ENCODE results near the gene TMEM19.

TMEM19 gene

DNA sequence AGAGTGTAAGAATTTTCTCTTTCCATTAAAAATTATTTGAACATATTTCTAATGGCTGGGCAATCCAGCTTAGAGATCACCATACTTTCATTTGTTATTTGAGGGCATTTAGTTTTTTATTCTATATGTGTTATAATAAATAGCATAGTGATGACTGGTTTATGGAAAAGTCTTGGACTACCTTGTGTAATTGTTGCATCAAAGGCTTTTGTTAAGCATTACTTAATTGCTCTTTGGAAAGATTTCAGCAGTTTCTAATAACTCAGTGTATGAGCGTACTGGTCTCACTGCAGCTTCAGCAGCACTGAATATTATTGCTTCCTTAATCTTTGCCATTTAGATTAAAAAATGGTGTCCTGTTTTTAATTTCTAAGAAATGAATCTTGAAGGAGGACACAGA is 22.8 kb downstream of the TMEM19 start:
- DNase-seq, result no peak
- intact Hi-C loops (cut with DNase I), result no loop called here

DNA sequence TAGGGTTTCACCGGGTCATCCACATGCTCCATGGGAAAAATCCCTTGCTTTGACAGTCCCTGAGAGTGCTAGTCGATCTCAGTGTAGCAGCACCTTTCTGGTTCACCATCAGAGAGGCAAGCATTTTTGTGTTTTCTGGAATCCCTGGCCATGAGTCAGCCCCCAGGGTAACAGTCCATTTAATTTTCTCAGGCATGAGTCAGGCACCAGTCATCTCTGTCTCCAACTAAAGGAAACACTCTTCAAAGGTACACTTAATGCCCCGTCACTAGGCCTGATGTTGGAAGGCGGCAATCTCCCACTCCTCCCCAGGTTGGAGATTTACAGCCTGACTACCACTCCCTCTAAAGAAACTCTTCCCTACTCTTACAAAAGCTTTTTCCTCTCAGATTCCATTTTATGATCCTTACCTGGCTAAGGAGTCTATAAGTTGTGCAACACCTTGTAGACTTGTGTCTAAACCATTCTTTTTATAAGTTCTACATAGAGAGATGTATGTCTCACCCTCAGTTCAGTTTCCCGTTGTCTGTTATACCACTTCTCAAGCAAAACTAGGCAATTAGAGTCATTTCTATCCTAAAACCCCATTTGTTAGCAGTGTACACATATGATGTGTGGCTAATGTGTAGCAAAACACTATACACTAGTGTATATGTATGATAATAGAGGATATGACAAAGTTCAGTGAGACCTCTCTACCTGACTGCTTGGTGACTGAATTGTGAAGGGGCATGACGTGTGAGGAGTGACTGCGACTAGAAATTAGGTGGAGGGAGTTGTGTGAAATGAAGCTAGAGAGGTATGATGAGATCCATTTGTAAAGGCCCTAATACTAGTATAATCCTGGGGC is 24.6 kb downstream of the TMEM19 start:
- intact Hi-C loops (cut with DNase I), result no loop called here

GRCh38 chr12:71718611-71719010 is 32.7 kb downstream of the TMEM19 start:
- intact Hi-C loops (cut with DNase I), result no loop called here
- no peak for DNase-seq

More for the DNA sequence above, 24.6 kb downstream of the TMEM19 start:
- DNase-seq, result no peak

DNA sequence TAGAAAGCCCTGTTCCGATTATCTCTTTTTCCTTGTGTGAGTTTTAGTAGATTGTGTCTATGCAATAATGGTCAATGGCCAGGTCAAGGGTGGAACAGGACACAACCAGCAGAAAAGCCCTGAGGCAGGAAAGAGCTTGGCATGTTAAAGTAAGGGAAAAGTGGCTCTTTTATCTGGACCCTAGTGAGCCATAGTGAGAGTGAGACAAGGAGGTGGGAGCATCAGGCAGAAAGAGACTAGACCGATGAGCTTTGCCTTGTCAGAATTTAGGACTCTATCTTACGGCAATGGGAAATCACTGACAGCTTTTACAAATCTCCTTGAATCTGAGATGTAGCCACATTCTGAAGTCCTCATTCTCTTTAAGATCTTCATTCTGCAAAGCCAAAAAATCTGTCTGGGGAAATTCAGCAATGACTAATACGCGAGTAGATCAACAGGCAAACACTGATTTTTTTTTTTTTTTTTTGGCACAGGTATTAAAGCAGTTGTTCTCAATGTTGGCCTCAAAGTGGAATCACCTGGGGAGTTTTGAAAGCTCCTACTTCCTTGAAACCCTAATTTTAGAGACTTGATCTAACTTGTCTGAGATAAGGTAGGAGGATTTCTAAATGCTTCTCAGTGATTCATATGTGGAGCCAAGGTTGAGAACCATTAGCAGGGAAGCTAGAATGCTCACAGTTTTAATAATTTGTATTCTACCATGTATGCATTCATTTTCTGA is 33.9 kb downstream of the TMEM19 start:
- DNase-seq, result no peak
- intact Hi-C loops (cut with DNase I), result no loop called here

GRCh38 chr12:71721783-71722505 is 36.1 kb downstream of the TMEM19 start:
- intact Hi-C loops (cut with DNase I), result no loop called here
- no peak for DNase-seq

DNA sequence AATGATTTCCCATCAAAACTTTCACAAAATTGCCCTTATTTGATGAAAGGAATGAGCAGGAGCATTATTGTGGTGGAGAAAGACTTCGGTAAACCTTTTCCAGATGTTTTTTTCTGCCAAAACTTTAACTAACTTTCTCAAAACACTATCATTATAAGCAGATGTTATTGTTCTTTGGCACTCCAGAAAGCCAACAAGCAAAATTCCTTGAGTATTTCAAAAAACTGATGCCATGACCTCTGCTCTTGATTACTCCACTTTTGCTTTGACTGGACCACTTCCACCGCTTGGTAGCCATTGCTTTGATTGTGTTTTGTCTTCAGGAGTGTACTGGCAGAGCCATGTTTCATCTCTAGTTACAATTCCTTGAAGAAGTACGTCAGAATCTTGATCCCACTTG is 39.1 kb downstream of the TMEM19 start:
- no peak for DNase-seq
- intact Hi-C loops (cut with DNase I), result no loop called here

DNA sequence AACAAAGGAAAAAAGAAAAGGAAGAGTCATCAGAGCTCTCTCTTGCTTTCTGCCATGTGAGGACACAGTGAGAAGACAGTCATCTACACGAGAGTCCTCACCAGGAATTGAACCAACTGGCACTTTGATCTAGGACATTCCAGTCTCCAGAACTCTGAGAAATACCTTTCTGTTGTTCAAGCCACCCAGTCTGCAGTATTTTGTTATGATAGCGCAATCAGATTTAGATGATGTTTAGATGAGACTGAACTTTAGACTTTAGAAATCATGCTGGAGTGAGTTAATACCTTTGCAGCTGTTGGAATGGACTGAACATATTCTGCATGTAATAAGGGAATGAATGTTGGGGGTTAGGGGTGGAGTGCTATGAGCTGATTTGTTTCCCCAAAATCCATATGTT is 40.7 kb downstream of the TMEM19 start:
- no peak for DNase-seq
- intact Hi-C loops (cut with DNase I), result no loop called here

DNA sequence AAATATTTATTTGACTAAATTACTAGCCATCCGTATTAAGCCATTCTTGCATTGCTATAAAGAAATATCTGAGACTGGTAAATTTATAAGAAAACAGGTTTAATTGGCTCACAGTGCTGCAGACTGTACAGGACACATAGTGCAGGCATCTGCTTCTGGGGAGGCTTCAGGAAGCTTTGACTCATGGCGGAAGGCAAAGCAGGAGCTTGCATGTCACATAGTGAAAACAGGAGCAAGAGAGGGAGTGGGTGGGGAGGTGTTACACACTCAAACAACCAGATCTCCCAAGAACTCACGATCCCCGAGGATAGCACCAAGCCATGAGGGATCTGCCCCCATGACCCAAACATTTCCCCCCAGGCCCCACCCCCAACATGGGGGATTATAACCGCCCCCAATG is 42.1 kb downstream of the TMEM19 start:
- intact Hi-C loops (cut with DNase I), result no loop called here
- no peak for DNase-seq

DNA sequence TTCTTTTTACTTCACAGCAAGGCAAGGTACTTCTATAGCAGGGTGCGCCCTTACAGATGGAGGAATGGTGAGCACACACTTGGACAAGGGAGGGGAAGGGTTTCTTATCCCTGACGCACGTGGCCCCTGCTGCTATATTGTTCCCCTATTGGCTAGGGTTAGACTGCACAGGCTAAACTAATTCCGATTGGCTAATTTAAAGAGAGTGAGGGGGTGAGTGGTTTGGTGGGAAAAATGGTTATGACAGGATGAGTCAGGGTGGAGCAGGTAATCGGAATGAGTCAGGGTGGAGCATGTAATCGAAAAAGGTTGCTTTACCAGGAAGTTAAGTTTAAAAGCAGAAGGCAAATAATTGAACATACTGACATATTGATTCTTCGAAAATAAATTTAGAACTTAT is 45.1 kb downstream of the TMEM19 start:
- intact Hi-C loops (cut with DNase I), result no loop called here

DNA sequence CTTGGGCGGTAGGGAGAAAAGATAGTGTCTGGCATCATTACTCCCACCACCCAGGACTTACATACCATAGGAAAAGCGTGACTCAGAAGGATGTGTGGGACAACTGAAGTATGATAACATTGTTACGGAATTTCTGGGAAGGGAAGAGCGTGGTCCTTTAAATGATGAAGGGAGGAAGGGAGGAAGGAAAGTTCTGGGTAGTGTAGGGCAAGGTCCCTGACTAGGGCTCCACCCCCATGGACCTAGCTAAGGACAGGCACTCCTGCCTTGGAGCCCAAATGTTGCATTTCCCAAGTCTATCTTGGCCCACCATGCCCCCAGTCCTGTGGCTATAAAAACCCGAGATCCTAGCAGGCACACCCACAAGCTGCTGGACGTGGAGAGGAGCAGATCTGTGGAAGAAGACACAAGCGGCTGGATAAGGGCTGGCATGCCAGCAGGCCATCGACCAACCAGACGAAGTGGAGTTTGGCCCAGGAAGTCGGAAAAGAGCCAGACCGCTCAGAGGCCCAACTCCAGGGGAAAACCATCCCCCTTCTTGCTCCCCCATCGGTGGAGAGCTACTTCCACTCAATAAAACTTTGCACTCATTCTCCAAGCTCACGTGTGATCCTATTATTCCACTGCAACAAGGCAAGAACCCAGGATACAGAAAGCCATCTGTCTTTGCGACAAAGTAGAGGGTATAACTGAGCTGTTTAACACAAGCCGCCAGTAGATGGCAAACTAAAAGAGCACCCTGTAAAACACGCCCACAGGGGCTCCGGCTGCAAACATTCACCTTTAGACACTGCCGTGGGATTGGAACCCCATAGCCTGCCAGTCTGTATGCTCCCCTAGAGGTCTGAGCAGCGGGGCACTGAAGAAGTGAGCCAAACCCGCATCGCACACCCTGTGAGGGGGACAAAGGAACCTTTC is 45.8 kb downstream of the TMEM19 start:
- intact Hi-C loops (cut with DNase I), result no loop called here

More for the DNA sequence above, 45.1 kb downstream of the TMEM19 start:
- no peak for DNase-seq

GRCh38 chr12:71732357-71732712 is 46.5 kb downstream of the TMEM19 start:
- intact Hi-C loops (cut with DNase I), result no loop called here
- DNase-seq, result no peak

More for the DNA sequence above, 45.8 kb downstream of the TMEM19 start:
- DNase-seq, result no peak

DNA sequence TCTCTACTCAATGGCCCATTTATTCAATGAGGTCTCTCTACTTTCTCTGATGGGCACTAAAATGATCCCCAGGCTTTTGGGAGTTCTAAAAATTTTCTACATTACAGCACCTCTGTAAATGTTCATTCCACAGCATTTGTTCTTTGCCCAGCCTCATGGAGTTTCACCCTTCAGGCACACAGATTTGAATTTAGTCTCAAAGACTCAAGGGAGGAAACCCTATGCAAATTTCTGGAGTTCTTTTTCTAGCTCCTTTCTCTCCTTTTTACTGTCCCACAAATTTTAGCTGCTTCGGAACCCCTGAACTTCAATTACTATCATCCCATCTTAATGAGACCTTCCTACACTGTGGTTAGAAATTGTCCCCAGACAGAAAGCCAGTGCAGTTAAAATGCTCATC is 51.3 kb downstream of the TMEM19 start:
- intact Hi-C loops (cut with DNase I), result no loop called here
- DNase-seq, result no peak

DNA sequence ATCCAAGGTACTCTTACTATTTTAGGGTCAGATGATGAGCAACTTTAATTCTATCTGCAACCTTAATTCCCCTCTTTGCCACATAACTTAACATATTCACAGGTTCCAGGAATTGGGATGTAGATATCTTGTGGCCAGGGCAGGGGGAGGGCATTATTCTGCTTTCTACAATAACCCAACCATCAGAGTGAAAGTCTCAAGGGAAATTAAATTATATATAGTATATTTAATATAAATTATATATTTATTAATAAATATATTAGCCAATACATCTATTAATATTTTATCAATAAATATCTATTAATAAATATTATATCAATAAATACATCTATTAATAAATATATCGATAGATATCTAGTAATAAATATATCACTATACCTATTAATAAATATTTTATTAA is 57.1 kb downstream of the TMEM19 start:
- DNase-seq, result no peak
- intact Hi-C loops (cut with DNase I), result no loop called here

DNA sequence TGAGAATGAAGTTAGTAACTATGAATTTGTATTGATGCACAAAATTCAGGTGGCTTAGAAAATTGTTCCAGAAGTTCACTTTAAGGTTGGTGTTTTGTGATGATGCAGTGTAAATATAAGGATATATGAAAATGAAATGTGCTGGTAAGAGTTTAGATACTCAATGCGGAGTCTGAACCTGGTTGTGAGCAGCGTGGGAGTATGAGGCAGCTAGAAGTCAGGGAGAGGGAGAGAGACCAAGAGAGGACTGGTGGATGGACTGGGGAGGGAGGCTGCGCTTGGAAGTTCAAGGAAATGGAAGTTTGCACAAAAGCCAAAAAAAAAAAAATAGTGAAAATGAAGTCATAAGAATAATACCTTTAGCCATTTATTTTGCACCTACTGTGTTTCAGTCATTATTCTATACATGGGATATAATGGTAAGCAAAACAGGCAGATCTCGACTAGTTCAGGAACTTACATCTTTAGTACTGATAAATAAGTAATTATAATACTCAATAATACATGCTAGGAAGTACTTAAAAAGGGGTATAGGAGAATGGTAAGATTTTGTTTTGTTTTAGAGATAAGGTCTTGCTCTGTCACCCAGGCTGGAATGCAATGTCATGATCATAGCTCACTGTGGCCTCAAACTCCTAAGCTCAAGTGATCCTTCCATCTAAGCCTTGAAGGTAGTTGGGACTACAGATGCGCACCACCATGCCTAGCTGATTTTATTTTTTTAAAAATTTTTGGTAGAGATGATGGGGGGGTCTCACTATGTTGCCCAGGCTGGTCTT is 58.8 kb downstream of the TMEM19 start:
- intact Hi-C loops (cut with DNase I), result loop anchor here (5.0 kb wide), 1 partner anchor 82 kb away; the partner anchor contains the start of genes THAP2 and ZFC3H1
- no peak for DNase-seq

GRCh38 chr12:71746974-71747611 is 61.2 kb downstream of the TMEM19 start:
- intact Hi-C loops (cut with DNase I), result loop anchor here (1.0 to 5.0 kb wide), 3 partner anchors 85 to 332 kb away; partner anchors contain the start of genes THAP2 and ZFC3H1
- DNase-seq, result peak in 4 of 10 donors; percentile 28 to 84 (median 38)

- no peak for DNase-seq
- intact Hi-C loops (cut with DNase I), result loop anchor here (5.0 kb wide), 1 partner anchor 86 kb away; the partner anchor contains the start of genes THAP2 and ZFC3H1
Measured at GRCh38 chr12:71748081-71748850, 62.4 kb downstream of the TMEM19 start.

DNA sequence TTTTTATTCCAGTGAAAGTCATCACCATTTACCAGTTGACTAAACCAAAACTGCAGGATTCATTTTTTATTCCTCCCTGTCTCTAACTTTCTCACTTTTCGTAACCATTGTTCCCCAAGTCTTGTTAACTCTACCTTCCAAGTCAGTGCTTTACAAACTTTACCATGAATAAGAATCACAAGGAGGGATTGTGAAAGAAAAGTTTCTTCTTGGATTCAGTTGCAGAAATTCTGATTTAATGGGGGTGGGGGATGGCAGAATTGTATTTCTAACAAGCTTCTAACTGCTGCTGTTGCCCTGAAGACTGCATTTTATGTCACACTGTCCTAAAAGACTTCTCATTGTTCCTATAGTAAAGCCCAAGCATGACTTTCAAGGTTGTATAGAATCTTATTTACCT is 63.8 kb downstream of the TMEM19 start:
- no peak for DNase-seq
- intact Hi-C loops (cut with DNase I), result loop anchor here (5.0 kb wide), 1 partner anchor 87 kb away; the partner anchor contains the start of genes THAP2 and ZFC3H1

GRCh38 chr12:71752891-71753290 is 67.0 kb downstream of the TMEM19 start:
- DNase-seq, result no peak
- intact Hi-C loops (cut with DNase I), result no loop called here
